Measurements from ENCODE around the gene RALGAPB.

DNA sequence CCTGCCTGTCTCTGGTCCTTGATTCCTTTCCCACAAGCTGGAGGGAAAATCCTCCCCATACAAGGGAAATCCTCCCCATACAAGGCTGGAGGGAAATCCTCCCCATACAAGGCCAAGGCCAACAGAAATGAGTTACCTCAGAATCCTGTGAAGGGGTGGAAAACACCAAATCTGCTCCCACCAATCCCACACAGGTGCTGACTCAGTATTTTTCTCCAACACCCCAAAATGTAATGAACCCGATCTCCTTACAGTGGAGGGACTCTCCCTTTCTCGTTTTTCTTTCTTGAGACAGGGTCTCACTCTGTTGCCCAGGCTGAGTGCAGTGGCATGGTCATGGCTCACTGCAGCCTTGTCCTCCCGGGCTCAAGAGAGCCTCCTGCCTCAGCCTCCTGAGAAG, 43.8 kb upstream of the RALGAPB start:
- TF ChIP-seq POLR2A (IDR thresholded peaks at IDR 0.05): no peak
- TF ChIP-seq, protein P1, sequence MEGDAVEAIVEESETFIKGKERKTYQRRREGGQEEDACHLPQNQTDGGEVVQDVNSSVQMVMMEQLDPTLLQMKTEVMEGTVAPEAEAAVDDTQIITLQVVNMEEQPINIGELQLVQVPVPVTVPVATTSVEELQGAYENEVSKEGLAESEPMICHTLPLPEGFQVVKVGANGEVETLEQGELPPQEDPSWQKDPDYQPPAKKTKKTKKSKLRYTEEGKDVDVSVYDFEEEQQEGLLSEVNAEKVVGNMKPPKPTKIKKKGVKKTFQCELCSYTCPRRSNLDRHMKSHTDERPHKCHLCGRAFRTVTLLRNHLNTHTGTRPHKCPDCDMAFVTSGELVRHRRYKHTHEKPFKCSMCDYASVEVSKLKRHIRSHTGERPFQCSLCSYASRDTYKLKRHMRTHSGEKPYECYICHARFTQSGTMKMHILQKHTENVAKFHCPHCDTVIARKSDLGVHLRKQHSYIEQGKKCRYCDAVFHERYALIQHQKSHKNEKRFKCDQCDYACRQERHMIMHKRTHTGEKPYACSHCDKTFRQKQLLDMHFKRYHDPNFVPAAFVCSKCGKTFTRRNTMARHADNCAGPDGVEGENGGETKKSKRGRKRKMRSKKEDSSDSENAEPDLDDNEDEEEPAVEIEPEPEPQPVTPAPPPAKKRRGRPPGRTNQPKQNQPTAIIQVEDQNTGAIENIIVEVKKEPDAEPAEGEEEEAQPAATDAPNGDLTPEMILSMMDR (IDR thresholded peaks at IDR 0.05): no peak

Data from heart left ventricle (tissue), 13 donors.